ENCODE measurements around the gene TLR1. TPM values are rescaled to one million over a fixed set of nuclear protein-coding genes. Genes with fewer than 3 reads are reported as not detected.
A peak's percentile ranks its signal among the peaks of the same experiment; 100 is the strongest.

TLR1 gene
- total RNA-seq, 3 donors from 2014 or later (not counting 1 experiment from before 2014, with no cell fraction given) = 25.6 to 51.5 (median 30.0) TPM

DNA sequence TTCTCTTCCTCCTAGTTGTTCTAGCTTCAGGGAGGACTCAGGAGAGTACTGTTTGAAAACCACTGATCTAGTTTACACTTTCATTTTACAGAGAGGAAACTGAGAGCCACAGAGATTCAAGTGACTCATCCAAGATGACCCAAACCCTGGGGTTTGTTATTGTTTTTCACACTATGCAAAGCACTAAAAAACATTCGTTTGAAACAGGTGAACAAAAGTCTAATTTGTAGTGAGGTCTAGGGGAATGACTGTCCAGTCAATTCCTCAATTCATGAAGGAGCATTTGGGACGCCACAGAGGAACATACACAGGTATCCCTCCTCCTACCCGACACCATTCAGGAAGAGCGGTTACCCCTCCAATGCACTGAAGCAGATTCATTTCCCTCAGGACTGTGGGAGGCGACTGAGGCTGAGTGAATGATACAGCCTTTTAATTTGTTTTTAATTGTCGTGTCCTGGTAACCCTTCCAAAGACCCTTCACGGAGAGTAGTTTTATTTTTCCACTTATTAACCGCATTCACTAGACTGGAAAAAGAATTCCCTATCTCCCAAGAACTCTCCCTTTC lies 52.1 kb downstream of the TLR1 start:
- H3K4me3 ChIP-seq (ENCODE audit: low read length) = no peak overlapping the region
- no peak overlapping the region for H3K4me3 Mint-ChIP-seq
- intact Hi-C loops (cut with micrococcal nuclease) = no loop called here
- H3K27me3 ChIP-seq (ENCODE audit: control insufficient read depth, insufficient read depth, low read length) = no peaks in the 10 kb centered on the region
- H3K9me3 ChIP-seq (ENCODE audit: control insufficient read depth, insufficient read depth, low read length) = peaks cover 11% of the 10 kb centered on the region
- H3K4me1 ChIP-seq (ENCODE audit: control insufficient read depth, insufficient read depth, low read length) = peaks cover 15% of the 10 kb centered on the region
- H3K27me3 Mint-ChIP-seq (ENCODE audit: low read depth in 2 of 2) = no peaks in the 10 kb centered on the region
- H3K36me3 Mint-ChIP-seq = no peaks in the 10 kb centered on the region
- TF ChIP-seq, protein P1, sequence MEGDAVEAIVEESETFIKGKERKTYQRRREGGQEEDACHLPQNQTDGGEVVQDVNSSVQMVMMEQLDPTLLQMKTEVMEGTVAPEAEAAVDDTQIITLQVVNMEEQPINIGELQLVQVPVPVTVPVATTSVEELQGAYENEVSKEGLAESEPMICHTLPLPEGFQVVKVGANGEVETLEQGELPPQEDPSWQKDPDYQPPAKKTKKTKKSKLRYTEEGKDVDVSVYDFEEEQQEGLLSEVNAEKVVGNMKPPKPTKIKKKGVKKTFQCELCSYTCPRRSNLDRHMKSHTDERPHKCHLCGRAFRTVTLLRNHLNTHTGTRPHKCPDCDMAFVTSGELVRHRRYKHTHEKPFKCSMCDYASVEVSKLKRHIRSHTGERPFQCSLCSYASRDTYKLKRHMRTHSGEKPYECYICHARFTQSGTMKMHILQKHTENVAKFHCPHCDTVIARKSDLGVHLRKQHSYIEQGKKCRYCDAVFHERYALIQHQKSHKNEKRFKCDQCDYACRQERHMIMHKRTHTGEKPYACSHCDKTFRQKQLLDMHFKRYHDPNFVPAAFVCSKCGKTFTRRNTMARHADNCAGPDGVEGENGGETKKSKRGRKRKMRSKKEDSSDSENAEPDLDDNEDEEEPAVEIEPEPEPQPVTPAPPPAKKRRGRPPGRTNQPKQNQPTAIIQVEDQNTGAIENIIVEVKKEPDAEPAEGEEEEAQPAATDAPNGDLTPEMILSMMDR (IDR thresholded peaks at IDR 0.05) = no peak
- H3K27ac ChIP-seq (ENCODE audit: low read length) = no peak overlapping the region
- WGBS (ENCODE audit: insufficient coverage) = 77% methylated on average over 5 of the region's 8 CpGs
- H3K9me3 Mint-ChIP-seq = no peaks in the 10 kb centered on the region
- peaks cover 6 to 11% of the 10 kb centered on the region in 2 donors for H3K4me1 Mint-ChIP-seq
- peak; percentile 51 to 86 (median 79) for ATAC-seq
- no peak overlapping the region for H3K27ac Mint-ChIP-seq
- H3K36me3 ChIP-seq (ENCODE audit: control insufficient read depth, insufficient read depth, low read length) = no peaks in the 10 kb centered on the region
- no peak for DNase-seq

DNA sequence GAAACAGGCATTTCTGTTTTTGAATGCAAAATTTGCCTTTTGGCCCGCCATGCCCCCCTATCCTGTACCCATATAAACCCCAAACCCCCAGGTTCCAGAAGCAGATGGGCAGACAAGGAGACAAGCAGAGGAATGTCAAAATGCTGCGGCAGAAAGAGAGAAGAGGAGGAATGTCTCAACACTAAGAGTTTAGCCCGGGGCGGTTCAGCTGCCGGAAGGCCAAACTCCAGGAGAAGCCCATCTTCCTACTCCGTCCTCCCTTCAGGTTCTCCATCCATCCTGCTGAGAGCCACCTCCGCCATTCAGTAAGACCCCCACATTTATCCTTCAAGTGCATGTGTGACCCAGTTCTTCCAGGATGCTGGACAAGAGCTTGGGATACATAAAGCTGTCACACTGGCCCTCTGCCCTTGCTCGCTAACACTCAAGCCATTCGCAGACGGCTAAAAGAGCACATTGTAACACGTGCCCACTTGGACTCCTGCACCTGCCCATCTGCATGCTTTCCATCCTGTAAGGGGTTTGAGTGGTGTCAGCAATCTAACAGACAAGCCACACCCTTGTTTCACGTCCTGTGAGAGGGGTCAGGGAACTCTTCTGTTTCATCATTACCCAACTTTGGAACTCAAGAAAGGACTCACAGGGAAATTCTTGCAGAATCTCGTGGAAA lies 53.1 kb downstream of the TLR1 start:
- DNase-seq (no peak), ATAC-seq (no peak)
- TF ChIP-seq, protein P1 (IDR thresholded peaks at IDR 0.05) = no peak
- no peak overlapping the region for H3K27ac Mint-ChIP-seq
- Histone ChIP-seq H3K9me3 (ENCODE audit: control insufficient read depth, insufficient read depth, low read length) (peaks cover 15% of the 10 kb centered on the region), H3K4me3 (ENCODE audit: low read length) (no peak overlapping the region), H3K27ac (ENCODE audit: low read length) (no peak overlapping the region), H3K4me1 (ENCODE audit: control insufficient read depth, insufficient read depth, low read length) (peaks cover 15% of the 10 kb centered on the region), H3K36me3 (ENCODE audit: control insufficient read depth, insufficient read depth, low read length) (no peaks in the 10 kb centered on the region), H3K27me3 (ENCODE audit: control insufficient read depth, insufficient read depth, low read length) (no peaks in the 10 kb centered on the region)
- H3K27me3 Mint-ChIP-seq (ENCODE audit: low read depth in 2 of 2) = no peaks in the 10 kb centered on the region
- peaks cover 6 to 11% of the 10 kb centered on the region in 2 donors for H3K4me1 Mint-ChIP-seq
- H3K4me3 Mint-ChIP-seq = no peak overlapping the region
- no peaks in the 10 kb centered on the region for H3K36me3 Mint-ChIP-seq
- 93% methylated on average over 11 of the region's 13 CpGs for WGBS (ENCODE audit: insufficient coverage)
- intact Hi-C loops (cut with micrococcal nuclease) = no loop called here
- H3K9me3 Mint-ChIP-seq = peaks cover 4% of the 10 kb centered on the region in 2 donors

DNA sequence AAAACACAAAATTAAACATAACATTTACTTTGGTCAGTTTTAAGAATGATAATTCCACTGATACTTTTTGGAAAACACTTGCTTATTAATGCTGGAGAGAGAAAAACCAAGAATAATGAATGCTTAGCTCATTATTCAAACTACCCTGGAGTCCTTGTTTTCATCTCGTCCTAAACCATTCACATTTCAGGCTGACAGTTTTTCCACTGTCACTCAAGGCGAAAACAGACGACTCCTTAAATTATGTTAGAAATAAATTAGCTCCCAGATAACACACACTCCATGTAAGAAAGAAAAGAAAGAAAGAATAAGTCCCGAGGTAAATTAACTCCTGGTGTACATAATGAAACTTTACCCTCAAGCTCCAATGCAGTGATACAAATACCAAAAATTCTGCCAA lies 55.3 kb downstream of the TLR1 start:
- peaks cover 6 to 11% of the 10 kb centered on the region in 2 donors for H3K4me1 Mint-ChIP-seq
- no peaks in the 10 kb centered on the region for H3K27me3 ChIP-seq (ENCODE audit: control insufficient read depth, insufficient read depth, low read length)
- H3K36me3 ChIP-seq (ENCODE audit: control insufficient read depth, insufficient read depth, low read length) = no peaks in the 10 kb centered on the region
- no peak overlapping the region for H3K4me3 Mint-ChIP-seq
- TF ChIP-seq, protein P1 (IDR thresholded peaks at IDR 0.05) = no peak
- no peaks in the 10 kb centered on the region for H3K27me3 Mint-ChIP-seq (ENCODE audit: low read depth in 2 of 2)
- no peak overlapping the region for H3K27ac ChIP-seq (ENCODE audit: low read length)
- H3K27ac Mint-ChIP-seq = no peak overlapping the region
- H3K36me3 Mint-ChIP-seq = no peaks in the 10 kb centered on the region
- WGBS (ENCODE audit: insufficient coverage) = no CpG with 5 or more reads among the region's 4 CpGs
- DNase-seq (no peak), ATAC-seq (no peak)
- intact Hi-C loops (cut with micrococcal nuclease) = no loop called here
- H3K4me3 ChIP-seq (ENCODE audit: low read length) = no peak overlapping the region
- H3K9me3 ChIP-seq (ENCODE audit: control insufficient read depth, insufficient read depth, low read length) = peaks cover 15% of the 10 kb centered on the region
- H3K9me3 Mint-ChIP-seq = peaks cover 4% of the 10 kb centered on the region in 2 donors
- H3K4me1 ChIP-seq (ENCODE audit: control insufficient read depth, insufficient read depth, low read length) = peaks cover 15% of the 10 kb centered on the region

Data from natural killer cell (primary cell).